ENCODE data around the gene ANXA2R. TPM values are rescaled to one million over a fixed set of nuclear protein-coding genes. Genes with fewer than 3 reads are reported as not detected.

The ANXA2R gene
- total and polyA plus RNA-seq, 9 of the 15 experiments (the other 6 are each of a cell fraction or from before 2014, with no cell fraction given), result 2.1 to 4.8 (median 3.4) TPM

DNA sequence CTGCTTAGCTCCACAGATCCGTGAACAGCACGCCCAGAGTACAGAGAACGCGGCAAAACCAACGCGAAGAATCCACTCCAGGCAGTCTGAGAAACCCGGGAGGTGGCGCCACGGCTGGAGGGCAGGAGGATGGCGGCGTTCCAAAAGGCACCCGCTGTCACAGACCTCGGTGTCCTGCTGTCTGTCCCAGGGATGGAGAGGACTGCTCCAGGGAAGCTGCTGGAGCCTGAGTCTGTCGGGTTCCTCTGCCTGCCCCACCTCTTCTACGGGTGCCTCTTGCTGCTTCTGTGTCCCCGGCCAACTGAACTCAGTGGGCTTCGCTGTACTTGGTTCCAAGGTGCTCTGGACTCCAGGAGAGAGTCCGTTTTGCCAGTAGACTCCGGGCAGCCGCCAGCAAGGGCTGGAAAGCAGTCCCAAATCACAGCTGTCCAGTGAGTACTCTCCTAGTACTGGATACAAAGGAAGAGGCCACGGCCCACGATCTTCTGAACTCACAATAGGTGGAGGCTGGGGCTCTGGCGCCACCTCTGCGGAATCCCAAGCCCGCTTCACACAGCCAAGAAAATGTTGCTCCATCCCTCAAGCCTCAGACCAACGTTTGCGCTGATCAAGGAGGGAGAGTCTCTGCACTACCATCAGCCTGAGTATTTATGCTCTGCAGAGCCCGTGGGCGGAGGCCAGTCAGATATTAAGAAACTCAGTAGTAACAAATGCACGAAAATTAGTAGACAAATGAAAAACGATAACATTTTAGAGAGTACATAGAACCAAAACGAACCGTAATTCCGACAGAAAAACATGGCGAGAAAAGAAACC, 440 bp downstream of the ANXA2R start (continued):
- TF ChIP-seq NFRKB (IDR thresholded peaks at IDR 0.05; ENCODE audit: low read depth) (no peak), LEF1 (IDR thresholded peaks at IDR 0.05) (no peak), EGR1 (conservative IDR thresholded peaks at IDR 0.05) (peak; percentile 78), POLR2B (IDR thresholded peaks at IDR 0.05; ENCODE audit: low read depth, partially characterized antibody) (no peak), SETDB1 (IDR thresholded peaks at IDR 0.05; ENCODE audit: low read length) (no peak), ZNF589 (CRISPR knock-in tag; IDR thresholded peaks at IDR 0.05; ENCODE audit: low read depth) (0 out of 2 replicates have a peak, but pooled peaks have one; percentile 26), ERF (CRISPR knock-in tag; IDR thresholded peaks at IDR 0.05) (0 out of 2 replicates have a peak, but pooled peaks have one; percentile 16), EHMT2 (IDR thresholded peaks at IDR 0.05) (peak; percentile 46; the same call in 1 of the 2 replicates), HEY1 (CRISPR knock-in tag; IDR thresholded peaks at IDR 0.05; ENCODE audit: borderline replicate concordance) (peak; percentile 34; the same call in 1 of the 2 replicates), MYNN (IDR thresholded peaks at IDR 0.05) (0 out of 2 replicates have a peak, but pooled peaks have one; percentile 24), MYNN (CRISPR knock-in tag; IDR thresholded peaks at IDR 0.05) (no peak), NFIC (IDR thresholded peaks at IDR 0.05) (peak; percentile 92)
- TF ChIP-seq, protein P1, sequence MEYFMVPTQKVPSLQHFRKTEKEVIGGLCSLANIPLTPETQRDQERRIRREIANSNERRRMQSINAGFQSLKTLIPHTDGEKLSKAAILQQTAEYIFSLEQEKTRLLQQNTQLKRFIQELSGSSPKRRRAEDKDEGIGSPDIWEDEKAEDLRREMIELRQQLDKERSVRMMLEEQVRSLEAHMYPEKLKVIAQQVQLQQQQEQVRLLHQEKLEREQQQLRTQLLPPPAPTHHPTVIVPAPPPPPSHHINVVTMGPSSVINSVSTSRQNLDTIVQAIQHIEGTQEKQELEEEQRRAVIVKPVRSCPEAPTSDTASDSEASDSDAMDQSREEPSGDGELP (CRISPR knock-in tag; IDR thresholded peaks at IDR 0.05; ENCODE audit: borderline replicate concordance), result peak; percentile 54; the same call in 1 of the 2 replicates
- TF ChIP-seq, protein P2, sequence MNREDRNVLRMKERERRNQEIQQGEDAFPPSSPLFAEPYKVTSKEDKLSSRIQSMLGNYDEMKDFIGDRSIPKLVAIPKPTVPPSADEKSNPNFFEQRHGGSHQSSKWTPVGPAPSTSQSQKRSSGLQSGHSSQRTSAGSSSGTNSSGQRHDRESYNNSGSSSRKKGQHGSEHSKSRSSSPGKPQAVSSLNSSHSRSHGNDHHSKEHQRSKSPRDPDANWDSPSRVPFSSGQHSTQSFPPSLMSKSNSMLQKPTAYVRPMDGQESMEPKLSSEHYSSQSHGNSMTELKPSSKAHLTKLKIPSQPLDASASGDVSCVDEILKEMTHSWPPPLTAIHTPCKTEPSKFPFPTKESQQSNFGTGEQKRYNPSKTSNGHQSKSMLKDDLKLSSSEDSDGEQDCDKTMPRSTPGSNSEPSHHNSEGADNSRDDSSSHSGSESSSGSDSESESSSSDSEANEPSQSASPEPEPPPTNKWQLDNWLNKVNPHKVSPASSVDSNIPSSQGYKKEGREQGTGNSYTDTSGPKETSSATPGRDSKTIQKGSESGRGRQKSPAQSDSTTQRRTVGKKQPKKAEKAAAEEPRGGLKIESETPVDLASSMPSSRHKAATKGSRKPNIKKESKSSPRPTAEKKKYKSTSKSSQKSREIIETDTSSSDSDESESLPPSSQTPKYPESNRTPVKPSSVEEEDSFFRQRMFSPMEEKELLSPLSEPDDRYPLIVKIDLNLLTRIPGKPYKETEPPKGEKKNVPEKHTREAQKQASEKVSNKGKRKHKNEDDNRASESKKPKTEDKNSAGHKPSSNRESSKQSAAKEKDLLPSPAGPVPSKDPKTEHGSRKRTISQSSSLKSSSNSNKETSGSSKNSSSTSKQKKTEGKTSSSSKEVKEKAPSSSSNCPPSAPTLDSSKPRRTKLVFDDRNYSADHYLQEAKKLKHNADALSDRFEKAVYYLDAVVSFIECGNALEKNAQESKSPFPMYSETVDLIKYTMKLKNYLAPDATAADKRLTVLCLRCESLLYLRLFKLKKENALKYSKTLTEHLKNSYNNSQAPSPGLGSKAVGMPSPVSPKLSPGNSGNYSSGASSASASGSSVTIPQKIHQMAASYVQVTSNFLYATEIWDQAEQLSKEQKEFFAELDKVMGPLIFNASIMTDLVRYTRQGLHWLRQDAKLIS (CRISPR knock-in tag; IDR thresholded peaks at IDR 0.05), result peak; percentile 14; the same call in 1 of the 2 replicates
- TF ChIP-seq, protein P3, sequence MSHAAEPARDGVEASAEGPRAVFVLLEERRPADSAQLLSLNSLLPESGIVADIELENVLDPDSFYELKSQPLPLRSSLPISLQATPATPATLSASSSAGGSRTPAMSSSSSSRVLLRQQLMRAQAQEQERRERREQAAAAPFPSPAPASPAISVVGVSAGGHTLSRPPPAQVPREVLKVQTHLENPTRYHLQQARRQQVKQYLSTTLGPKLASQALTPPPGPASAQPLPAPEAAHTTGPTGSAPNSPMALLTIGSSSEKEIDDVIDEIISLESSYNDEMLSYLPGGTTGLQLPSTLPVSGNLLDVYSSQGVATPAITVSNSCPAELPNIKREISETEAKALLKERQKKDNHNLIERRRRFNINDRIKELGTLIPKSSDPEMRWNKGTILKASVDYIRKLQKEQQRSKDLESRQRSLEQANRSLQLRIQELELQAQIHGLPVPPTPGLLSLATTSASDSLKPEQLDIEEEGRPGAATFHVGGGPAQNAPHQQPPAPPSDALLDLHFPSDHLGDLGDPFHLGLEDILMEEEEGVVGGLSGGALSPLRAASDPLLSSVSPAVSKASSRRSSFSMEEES (CRISPR knock-in tag; IDR thresholded peaks at IDR 0.05), result no peak
- TF ChIP-seq, protein P4, sequence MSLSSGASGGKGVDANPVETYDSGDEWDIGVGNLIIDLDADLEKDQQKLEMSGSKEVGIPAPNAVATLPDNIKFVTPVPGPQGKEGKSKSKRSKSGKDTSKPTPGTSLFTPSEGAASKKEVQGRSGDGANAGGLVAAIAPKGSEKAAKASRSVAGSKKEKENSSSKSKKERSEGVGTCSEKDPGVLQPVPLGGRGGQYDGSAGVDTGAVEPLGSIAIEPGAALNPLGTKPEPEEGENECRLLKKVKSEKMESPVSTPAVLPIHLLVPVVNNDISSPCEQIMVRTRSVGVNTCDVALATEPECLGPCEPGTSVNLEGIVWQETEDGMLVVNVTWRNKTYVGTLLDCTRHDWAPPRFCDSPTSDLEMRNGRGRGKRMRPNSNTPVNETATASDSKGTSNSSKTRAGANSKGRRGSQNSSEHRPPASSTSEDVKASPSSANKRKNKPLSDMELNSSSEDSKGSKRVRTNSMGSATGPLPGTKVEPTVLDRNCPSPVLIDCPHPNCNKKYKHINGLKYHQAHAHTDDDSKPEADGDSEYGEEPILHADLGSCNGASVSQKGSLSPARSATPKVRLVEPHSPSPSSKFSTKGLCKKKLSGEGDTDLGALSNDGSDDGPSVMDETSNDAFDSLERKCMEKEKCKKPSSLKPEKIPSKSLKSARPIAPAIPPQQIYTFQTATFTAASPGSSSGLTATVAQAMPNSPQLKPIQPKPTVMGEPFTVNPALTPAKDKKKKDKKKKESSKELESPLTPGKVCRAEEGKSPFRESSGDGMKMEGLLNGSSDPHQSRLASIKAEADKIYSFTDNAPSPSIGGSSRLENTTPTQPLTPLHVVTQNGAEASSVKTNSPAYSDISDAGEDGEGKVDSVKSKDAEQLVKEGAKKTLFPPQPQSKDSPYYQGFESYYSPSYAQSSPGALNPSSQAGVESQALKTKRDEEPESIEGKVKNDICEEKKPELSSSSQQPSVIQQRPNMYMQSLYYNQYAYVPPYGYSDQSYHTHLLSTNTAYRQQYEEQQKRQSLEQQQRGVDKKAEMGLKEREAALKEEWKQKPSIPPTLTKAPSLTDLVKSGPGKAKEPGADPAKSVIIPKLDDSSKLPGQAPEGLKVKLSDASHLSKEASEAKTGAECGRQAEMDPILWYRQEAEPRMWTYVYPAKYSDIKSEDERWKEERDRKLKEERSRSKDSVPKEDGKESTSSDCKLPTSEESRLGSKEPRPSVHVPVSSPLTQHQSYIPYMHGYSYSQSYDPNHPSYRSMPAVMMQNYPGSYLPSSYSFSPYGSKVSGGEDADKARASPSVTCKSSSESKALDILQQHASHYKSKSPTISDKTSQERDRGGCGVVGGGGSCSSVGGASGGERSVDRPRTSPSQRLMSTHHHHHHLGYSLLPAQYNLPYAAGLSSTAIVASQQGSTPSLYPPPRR (CRISPR knock-in tag; IDR thresholded peaks at IDR 0.05; ENCODE audit: borderline replicate concordance), result no peak

Data from K562 (cell line).